ACHN (cell line): Measurements from ENCODE around the gene LCNL1.

ENCODE experiments used
- DNase-seq: peaks from one replicate; pipeline ENCODE4 v3.0.0-alpha.2; 2015
- in situ Hi-C: cut with HindIII; loops from 2 replicates; pipeline ENCODE4 v1.10.0; 2017; ENCODE audit warnings: low sequenced_read_pairs, low pct_ligation_motif_present, low pct_unique_long_range_greater_than_20kb

Gene LCNL1

GRCh38 chr9:136982232-136983051 lies at the start of gene LCNL1:
TSS of gene LCNL1 (plus strand) at chr9:136982993. CDS start at chr9:136983587, 594 bp downstream.
- no peak for DNase-seq
- in situ Hi-C loops = no loop called here

GRCh38 chr9:136934277-136934676 lies 48.5 kb upstream of the LCNL1 start:
- no peak for DNase-seq
- in situ Hi-C loops = no loop called here

GRCh38 chr9:136935651-136936050 lies 47.1 kb upstream of the LCNL1 start:
- in situ Hi-C loops = no loop called here
- DNase-seq = no peak

GRCh38 chr9:136936645-136937170 lies 46.1 kb upstream of the LCNL1 start:
- in situ Hi-C loops = no loop called here
- DNase-seq = no peak

- in situ Hi-C loops = no loop called here
- DNase-seq = no peak
Observed at GRCh38 chr9:136937186-136938001, 45.4 kb upstream of the LCNL1 start.

GRCh38 chr9:136939431-136939995 lies 43.3 kb upstream of the LCNL1 start:
- DNase-seq = no peak
- in situ Hi-C loops = no loop called here

- DNase-seq = no peak
- in situ Hi-C loops = no loop called here
Observed at GRCh38 chr9:136939996-136940525, 42.7 kb upstream of the LCNL1 start.

- in situ Hi-C loops = no loop called here
- no peak for DNase-seq
Observed at GRCh38 chr9:136940526-136941230, 42.1 kb upstream of the LCNL1 start.

- in situ Hi-C loops = no loop called here
- DNase-seq = no peak
Observed at GRCh38 chr9:136941231-136942111, 41.3 kb upstream of the LCNL1 start.

- in situ Hi-C loops = no loop called here
- DNase-seq = no peak
Observed at GRCh38 chr9:136942112-136942880, 40.5 kb upstream of the LCNL1 start.

GRCh38 chr9:136942881-136943230 lies 39.9 kb upstream of the LCNL1 start:
- in situ Hi-C loops = no loop called here

GRCh38 chr9:136943291-136944211 lies 39.2 kb upstream of the LCNL1 start:
- DNase-seq = peak; percentile 39
- in situ Hi-C loops = no loop called here

More at GRCh38 chr9:136942881-136943230, 39.9 kb upstream of the LCNL1 start:
- no peak for DNase-seq

- peak; percentile 54 for DNase-seq
- in situ Hi-C loops = no loop called here
Observed at GRCh38 chr9:136944212-136944518, 38.6 kb upstream of the LCNL1 start.

- in situ Hi-C loops = no loop called here
- DNase-seq = peak; percentile 91
Observed at GRCh38 chr9:136944519-136945332, 38.1 kb upstream of the LCNL1 start, which contains the start of the genes C8G and FBXW5. TSS of gene C8G (plus strand) at chr9:136945243. CDS start at chr9:136945321, 78 bp downstream. TSS of gene FBXW5 (minus strand) at chr9:136944738. CDS start at chr9:136944083, 655 bp downstream.
